GM19099 (cell line): ENCODE results near the gene SERPINA4.

Experiments used
- POLR2A ChIP-seq: IDR thresholded peaks from 3 replicates; pipeline ENCODE4 v1.6.1; 2011; ENCODE audit warnings: low read depth; ENCODE audit not compliant: insufficient read length; ENCODE audit errors: extremely low read depth

The SERPINA4 gene

GRCh38 chr14:94591871-94592270 is 30.6 kb downstream of the SERPINA4 start:
- TF ChIP-seq POLR2A: no peak

- no peak for TF ChIP-seq POLR2A
These were observed 31.2 kb downstream of the SERPINA4 start for GRCh38 chr14:94592457-94592856.

GRCh38 chr14:94593376-94593748 is 32.1 kb downstream of the SERPINA4 start:
- TF ChIP-seq POLR2A: no peak

GRCh38 chr14:94593749-94594431 is 32.6 kb downstream of the SERPINA4 start:
- TF ChIP-seq POLR2A: no peak

GRCh38 chr14:94594441-94594840 is 33.2 kb downstream of the SERPINA4 start:
- no peak for TF ChIP-seq POLR2A

GRCh38 chr14:94595912-94596311 is 34.7 kb downstream of the SERPINA4 start:
- no peak for TF ChIP-seq POLR2A

- TF ChIP-seq POLR2A: no peak
These were observed 35.1 kb downstream of the SERPINA4 start for GRCh38 chr14:94596361-94596760.

GRCh38 chr14:94597788-94598187 is 36.5 kb downstream of the SERPINA4 start:
- no peak for TF ChIP-seq POLR2A

GRCh38 chr14:94598506-94598815 is 37.2 kb downstream of the SERPINA4 start:
- no peak for TF ChIP-seq POLR2A

- no peak for TF ChIP-seq POLR2A
These were observed 37.8 kb downstream of the SERPINA4 start for GRCh38 chr14:94598816-94599655.

GRCh38 chr14:94599656-94600004 is 38.4 kb downstream of the SERPINA4 start:
- TF ChIP-seq POLR2A: no peak

- no peak for TF ChIP-seq POLR2A
These were observed 38.9 kb downstream of the SERPINA4 start for GRCh38 chr14:94600148-94600545.

GRCh38 chr14:94601884-94602391 is 40.7 kb downstream of the SERPINA4 start:
- no peak for TF ChIP-seq POLR2A

- TF ChIP-seq POLR2A: no peak
These were observed 41.5 kb downstream of the SERPINA4 start for GRCh38 chr14:94602722-94603121.

- TF ChIP-seq POLR2A: no peak
These were observed 44.1 kb downstream of the SERPINA4 start for GRCh38 chr14:94605361-94605760.

- no peak for TF ChIP-seq POLR2A
These were observed 49.9 kb downstream of the SERPINA4 start for GRCh38 chr14:94611179-94611578.
